Fibroblast of skin of abdomen (primary cell): ENCODE data around the gene EHD3. TPM values are rescaled to one million over a fixed set of nuclear protein-coding genes. Genes with fewer than 3 reads are reported as not detected.

Source experiments
- DNase-seq: peaks from one replicate; pipeline ENCODE4 v3.0.0-alpha.2; 2013
- polyA plus RNA-seq, 2 experiments: library from polyadenylated mRNA; unstranded; fragments of 120-200 nt; gene quantifications; one replicate each; pipeline ENCODE4 v1.2.1, GENCODE V29; 2013; ENCODE audit not compliant: insufficient read length in 2 of 2

The EHD3 gene
- 24.3 TPM for polyA plus RNA-seq (2013, experiment 1 of 2; ENCODE audit: insufficient read length)
- 24.0 TPM for polyA plus RNA-seq (2013, experiment 2 of 2; ENCODE audit: insufficient read length)

- DNase-seq: peak; percentile 93
These were observed at the start of gene EHD3 for GRCh38 chr2:31233741-31234682. Gene EHD3 (plus strand): TSS chr2:31234152. CDS start chr2:31234622, 470 bp downstream.

- DNase-seq: no peak
These were observed 46.8 kb upstream of the EHD3 start for GRCh38 chr2:31187166-31187565.

GRCh38 chr2:31188131-31188530 lies 45.8 kb upstream of the EHD3 start:
- DNase-seq: no peak

- no peak for DNase-seq
These were observed 44.8 kb upstream of the EHD3 start for GRCh38 chr2:31189141-31189540.

GRCh38 chr2:31190188-31190587 lies 43.8 kb upstream of the EHD3 start:
- no peak for DNase-seq

- no peak for DNase-seq
These were observed 42.0 kb upstream of the EHD3 start for GRCh38 chr2:31191931-31192330.

- DNase-seq: no peak
These were observed 41.6 kb upstream of the EHD3 start for GRCh38 chr2:31192396-31192795.

- DNase-seq: no peak
These were observed 41.0 kb upstream of the EHD3 start for GRCh38 chr2:31192851-31193392.

- DNase-seq: no peak
These were observed 40.1 kb upstream of the EHD3 start for GRCh38 chr2:31193806-31194205.

GRCh38 chr2:31196622-31197021 lies 37.3 kb upstream of the EHD3 start:
- no peak for DNase-seq

- DNase-seq: no peak
These were observed 36.8 kb upstream of the EHD3 start for GRCh38 chr2:31197166-31197565.

- DNase-seq: no peak
These were observed 36.3 kb upstream of the EHD3 start for GRCh38 chr2:31197669-31198068.

GRCh38 chr2:31199206-31199605 lies 34.7 kb upstream of the EHD3 start:
- no peak for DNase-seq

- DNase-seq: no peak
These were observed 33.0 kb upstream of the EHD3 start for GRCh38 chr2:31200972-31201371.

GRCh38 chr2:31202041-31202440 lies 31.9 kb upstream of the EHD3 start:
- no peak for DNase-seq

GRCh38 chr2:31202833-31203232 lies 31.1 kb upstream of the EHD3 start:
- DNase-seq: no peak

- DNase-seq: no peak
These were observed 30.0 kb upstream of the EHD3 start for GRCh38 chr2:31203916-31204315.

GRCh38 chr2:31204783-31205182 lies 29.2 kb upstream of the EHD3 start:
- DNase-seq: no peak

GRCh38 chr2:31205186-31205585 lies 28.8 kb upstream of the EHD3 start:
- DNase-seq: no peak

- DNase-seq: no peak
These were observed 28.3 kb upstream of the EHD3 start for GRCh38 chr2:31205613-31206012.

- no peak for DNase-seq
These were observed 26.2 kb upstream of the EHD3 start for GRCh38 chr2:31207790-31208189.

GRCh38 chr2:31208240-31208639 lies 25.7 kb upstream of the EHD3 start:
- DNase-seq: no peak

- DNase-seq: no peak
These were observed 21.0 kb upstream of the EHD3 start for GRCh38 chr2:31212659-31213600.
